HG03442 (cell line): ENCODE data around the gene SDK1.

Experiments used
- ATAC-seq: cut with Tn5 transposase; IDR thresholded peaks from one replicate; pipeline ENCODE4 v1.9.1; 2021; ENCODE audit warnings: mild to moderate bottlenecking, moderate library complexity; ENCODE audit not compliant: unreplicated experiment

The SDK1 gene

DNA sequence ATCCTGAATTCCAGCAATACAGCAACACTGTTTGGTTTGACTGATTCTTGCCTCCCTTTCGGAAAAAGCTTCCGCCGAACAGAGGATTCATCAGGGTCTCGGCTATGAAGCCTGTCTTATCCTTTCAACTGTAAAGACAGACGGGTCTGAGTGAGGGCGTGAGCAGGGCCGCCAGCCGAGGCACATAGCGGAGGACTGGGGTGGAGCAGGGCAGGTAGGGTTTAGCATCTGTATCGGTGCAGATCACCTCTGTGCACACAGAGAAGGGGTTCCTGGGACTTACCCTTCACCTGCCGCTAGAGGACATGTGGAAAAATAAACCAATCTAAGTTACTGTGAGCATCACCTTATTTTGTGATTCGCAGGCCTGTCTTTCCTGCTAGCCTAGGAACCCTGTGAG is 724.2 kb downstream of the SDK1 start:
- ATAC-seq = no peak

DNA sequence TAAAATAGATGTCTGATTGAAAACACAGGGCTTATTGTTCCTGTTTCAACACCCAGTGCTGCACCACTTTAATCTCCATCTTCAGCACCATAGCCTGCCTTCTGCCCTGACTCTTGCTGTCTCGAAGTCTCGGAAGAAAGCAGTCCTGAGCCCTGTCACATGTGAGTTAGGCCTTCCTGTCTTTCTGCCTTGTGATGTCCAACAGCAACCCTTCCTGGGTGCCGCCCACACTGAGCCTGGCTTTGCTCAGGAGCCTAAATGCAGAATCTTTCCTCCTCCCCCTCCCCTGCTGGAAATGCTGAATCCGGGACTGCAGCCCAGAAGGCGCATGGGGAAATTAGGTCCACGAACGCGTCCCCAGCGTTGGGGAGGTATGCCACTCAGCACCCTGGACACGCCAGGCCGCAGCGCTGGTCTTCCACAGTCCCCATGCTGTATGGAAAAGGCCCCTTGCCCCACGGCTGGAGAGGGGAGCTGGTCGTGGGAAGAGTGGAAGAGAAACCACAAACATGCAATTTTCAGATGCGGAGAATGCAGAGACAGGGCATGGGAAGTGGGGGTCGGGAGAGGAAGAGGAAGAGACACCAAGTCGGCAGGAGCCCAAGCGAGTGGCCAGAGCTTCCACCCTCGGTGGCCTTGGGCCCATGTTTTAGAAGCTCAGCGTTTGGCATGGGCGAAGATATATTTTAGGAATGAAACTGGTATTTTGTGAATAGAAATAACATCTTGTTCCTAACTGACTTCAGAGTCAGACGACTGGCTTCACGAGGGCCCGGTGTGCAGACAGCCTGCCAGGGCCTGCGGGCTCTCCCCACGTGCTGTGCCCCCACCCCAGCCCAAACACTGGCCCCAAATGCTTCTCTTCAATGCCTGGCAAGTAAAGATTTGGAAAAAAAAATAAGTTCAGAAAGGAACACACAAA is 724.9 kb downstream of the SDK1 start:
- no peak for ATAC-seq

- no peak for ATAC-seq
These were observed 726.0 kb downstream of the SDK1 start for GRCh38 chr7:4026941-4027486.

- ATAC-seq = no peak
These were observed 727.2 kb downstream of the SDK1 start for GRCh38 chr7:4028221-4028620.

DNA sequence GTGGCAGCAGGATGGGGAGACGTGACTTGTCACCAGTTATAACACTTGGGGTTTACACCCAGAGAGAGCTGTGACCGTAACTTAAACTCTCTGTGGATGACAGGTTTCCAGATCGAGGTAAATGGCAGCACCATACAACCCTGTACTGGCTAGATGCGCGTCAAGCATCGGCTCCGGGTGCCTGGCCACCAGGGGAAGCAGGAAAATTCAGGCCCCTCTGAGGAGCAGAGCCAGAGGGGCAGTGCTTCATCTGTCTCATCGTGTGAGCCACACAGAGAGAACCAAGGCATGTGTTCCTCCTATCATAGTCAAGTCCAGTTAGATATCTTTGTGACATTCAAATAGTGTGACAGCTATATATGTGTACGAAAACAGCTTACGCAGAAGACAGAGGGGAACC is 728.9 kb downstream of the SDK1 start:
- no peak for ATAC-seq

GRCh38 chr7:4030346-4030950 is 729.4 kb downstream of the SDK1 start:
- no peak for ATAC-seq

DNA sequence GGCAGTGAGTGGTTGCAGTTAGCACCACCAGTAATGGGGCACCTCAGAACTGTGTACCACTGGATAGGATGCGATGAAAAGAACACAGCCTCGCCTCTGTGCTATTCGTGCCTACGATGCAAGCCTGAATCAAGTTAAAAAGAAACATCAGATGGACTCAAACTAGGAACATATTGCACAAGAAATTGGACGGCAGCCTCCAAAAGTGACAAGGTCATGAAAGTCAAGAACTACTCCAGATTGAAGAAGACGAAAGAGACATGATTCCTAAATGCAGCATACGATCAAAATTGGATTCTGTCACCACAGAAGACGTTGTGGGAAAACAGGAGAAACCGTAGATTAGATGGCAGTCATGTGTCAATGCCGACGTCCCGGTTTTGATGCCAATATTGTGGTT is 732.9 kb downstream of the SDK1 start:
- ATAC-seq = no peak

DNA sequence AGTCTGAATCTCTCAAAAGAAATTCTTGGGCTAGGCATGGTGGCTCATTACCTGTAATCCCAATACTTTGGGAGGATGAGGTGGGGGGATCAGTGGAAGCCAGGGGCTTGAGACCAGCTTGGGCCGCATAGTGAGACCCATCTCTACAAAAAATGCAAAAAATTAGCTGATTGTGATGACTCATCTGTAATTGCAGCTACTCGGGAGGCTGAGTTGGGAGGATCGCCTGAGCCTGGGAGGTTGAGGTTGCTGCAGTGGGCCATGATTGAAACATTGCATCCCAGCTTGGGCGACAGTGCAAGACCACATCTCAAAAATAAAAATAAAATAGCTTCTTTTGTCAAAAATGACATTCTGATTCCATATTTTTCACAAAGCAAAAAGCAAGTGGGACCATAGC is 736.3 kb downstream of the SDK1 start:
- no peak for ATAC-seq

- ATAC-seq = no peak
These were observed 736.8 kb downstream of the SDK1 start for GRCh38 chr7:4037877-4038276.

DNA sequence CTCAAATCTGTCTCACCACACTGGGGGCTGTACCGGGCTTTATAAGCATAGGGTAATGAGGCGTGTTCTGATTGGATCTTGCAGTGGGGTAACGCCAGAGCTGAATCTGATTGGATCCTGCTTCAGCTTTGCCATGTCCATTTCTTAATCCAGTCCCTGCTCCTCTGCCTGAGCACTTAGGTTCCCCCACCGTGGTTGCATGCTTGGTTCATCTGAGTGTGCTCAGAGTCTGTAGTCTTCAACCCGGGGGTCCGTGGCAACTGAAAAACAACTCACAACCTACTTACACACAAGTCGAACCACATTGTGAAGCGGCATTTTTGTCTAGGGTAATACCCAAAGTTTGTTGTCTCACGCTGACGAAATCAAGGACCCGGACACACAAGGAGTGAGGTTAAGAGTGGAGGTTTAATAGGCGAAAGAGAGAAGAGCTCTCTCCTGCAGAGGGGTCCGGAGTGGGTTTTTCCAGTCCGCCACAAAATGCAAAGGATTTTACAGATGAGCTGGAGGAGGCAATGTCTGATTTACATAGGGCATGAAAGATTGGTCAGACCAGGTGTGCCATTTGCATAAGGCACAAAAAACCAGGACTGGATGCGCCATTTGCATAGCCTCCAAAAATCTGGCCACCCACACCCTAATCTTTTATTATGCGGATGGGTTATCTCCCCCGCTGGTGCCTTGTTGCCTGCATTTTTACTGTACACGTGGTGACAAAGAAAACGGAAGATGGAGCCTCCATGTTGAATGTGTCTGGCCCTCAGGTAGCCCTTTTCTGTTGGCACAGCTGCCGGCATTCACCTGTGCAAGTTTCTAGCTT is 739.3 kb downstream of the SDK1 start:
- ATAC-seq = no peak

- no peak for ATAC-seq
These were observed 741.5 kb downstream of the SDK1 start for GRCh38 chr7:4042402-4043045.

DNA sequence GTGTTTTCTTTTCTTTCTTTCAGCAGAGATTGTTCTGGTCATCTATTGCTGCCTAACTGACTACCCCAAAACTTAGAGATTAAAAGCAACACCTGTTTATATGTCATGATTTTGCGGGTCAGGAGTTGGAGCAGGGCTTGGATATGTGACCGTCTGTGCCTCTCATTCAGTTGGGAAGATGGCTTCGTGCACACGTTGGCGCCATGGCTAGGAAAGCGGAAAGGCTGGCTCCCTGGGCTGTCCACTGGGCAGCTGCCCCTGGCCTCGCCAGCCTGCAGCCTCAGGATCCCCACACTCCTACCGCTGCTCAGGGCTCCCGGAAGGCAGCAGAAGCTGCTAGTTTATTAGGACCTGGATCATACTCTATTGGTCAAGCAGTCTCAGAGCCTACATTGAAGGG is 742.9 kb downstream of the SDK1 start:
- ATAC-seq = no peak

DNA sequence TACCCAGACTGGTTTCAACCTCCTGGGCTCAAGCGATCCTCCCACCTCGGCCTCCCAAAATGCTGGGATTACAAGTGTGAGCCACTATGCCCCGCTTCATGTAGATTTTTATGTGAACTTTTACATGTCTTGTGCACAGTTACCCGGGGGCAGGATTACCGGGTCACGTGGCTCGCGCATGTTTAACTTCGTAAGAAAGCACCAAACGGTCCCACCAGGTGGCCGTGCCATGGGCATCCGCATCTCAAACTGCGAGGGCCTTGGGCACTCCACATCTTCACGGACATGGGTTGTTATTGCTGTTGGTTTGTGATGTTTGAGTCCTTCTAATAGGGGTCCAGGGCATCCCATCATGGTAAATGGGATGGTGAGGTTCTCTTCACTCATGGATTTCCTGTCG is 744.4 kb downstream of the SDK1 start:
- no peak for ATAC-seq

DNA sequence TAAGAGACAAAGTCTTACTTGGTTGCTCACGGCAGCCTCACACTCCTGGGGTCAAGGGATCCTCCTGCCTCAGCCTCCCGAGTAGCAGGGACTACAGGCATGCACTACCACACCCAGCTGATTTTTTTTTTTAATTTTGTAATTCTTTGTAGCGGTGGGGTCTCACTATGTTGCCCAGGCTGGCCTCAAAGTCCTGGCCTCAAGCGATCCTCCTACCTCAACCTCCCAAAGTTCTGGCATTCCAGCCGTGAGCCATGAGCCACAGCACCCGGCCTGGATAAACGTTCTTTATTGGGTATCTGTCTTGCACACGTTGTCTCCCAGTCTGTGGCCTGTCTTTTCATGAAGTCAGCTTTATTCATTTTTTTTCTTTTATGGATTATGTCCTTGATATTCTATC is 744.9 kb downstream of the SDK1 start:
- ATAC-seq = no peak

DNA sequence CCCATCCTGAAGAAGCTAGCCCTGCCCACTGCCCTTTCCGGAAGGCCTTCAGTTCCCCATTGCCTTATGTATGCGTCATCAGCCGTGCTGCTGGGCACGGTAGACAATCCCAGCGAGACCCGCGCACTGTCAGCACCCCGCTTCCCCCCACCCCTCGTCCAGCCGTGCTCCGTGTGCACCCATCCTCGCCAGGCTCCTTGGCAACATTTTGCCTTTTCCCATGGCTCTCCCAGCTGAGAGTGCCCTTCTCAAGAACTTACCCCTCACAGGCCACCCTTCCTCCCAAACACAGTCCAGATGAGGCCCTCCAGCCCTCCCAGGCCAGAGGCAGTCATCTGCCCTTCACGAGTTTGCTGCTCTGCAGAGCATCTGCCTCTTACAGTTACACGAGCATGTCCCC is 747.3 kb downstream of the SDK1 start:
- ATAC-seq = no peak

DNA sequence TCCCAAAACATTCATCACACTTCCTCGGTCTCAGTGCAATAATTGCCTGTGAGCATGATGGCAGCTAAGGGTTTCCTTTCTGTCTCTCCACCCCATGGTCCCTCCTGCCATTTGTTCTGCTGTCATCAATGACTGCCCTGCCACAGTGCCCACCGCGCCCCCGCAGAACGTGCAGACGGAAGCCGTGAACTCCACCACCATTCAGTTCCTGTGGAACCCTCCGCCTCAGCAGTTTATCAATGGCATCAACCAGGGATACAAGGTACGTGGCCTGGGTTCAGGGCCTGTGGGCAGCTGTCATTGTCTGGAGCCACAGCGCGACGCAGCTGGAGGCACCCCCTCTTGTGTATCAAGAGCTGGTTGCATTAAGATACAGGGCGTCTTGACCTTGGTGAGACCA is 748.1 kb downstream of the SDK1 start:
- ATAC-seq = no peak

- no peak for ATAC-seq
These were observed 749.1 kb downstream of the SDK1 start for GRCh38 chr7:4050126-4050660.

- ATAC-seq = no peak
These were observed 750.6 kb downstream of the SDK1 start for GRCh38 chr7:4051696-4052095.

DNA sequence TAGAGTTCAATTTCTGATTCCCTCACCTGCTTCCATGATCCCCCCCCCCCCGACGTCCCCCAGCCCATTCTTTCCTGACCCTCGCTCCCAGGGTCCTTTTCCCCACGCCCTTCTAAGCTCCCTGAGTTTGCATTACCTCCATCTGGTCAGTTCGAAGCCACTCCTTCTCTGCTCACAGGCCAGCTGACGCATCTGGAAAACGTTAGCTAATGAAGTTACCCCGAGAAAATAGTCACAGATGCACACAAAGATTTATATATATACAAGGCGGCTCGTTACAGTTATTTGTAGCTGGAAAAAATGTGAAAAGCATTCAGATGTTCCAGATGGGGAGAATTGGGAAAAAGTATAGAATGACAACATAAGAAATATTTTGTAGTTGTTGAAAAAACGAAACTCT is 751.1 kb downstream of the SDK1 start:
- ATAC-seq = no peak

GRCh38 chr7:4054158-4054557 is 753.1 kb downstream of the SDK1 start:
- ATAC-seq = no peak
